ENCODE results near the gene MRPL45.

The MRPL45 gene

DNA sequence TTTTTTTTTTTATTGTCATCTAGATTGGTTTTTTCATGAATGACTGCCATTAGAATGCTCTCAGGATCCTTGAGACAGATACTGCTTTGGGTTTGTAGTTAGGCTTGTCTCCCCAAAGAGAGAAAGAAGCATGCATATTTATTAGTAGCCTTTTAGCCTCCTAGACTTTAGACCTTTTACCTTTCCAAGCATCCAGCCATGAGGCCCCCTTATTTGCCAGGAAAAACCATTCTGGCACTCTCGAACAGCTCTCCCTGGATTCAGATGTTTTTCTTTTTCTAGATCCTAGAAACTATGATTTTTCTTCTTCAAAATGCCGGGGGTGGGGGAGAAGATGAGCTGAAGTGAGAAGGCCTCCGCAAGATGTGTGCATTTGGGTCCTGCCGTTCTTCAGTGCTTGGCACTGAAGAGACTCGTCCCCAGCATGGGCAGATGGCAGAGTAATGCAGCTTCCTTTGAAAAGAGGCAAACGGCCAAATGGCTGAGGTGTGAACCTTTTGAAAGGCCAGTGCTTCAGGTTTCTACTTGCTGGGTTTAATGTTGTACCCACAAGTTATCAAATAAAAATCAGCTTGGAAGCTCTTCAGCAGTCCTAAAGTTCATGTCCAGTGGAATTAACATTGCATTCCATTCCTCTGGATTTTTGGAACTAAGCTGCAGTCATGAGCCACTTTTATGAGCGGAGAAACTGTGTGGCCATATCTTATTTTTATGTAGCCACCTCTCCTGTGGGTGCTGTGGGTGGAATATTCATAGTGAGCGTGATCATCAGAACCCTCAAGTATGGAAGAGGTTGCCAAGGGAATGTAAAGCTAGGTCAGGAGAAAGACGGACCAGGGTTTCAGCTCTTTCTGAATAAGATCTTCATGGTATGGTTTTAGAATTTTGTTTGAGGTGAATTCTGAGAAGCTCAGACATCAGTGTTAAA lies 61.9 kb downstream of the MRPL45 start:
- peaks cover 43% of the 10 kb centered on the region for H3K79me2 ChIP-seq
- no peaks in the 10 kb centered on the region for H3K36me3 ChIP-seq (ENCODE audit: control insufficient read depth, insufficient read depth, low read length)
- H3K4me3 ChIP-seq (ENCODE audit: low read depth, low read length), result no peak overlapping the region
- H2AFZ ChIP-seq, result no peak overlapping the region
- peaks cover 3% of the 10 kb centered on the region for H3K4me1 ChIP-seq
- H3K9ac ChIP-seq, result no peak overlapping the region
- H3K9me3 ChIP-seq (ENCODE audit: control insufficient read depth, low read length), result no peaks in the 10 kb centered on the region
- no peak overlapping the region for H3K27ac ChIP-seq
- H3K4me2 ChIP-seq (ENCODE audit: low read length), result no peak overlapping the region
- TF ChIP-seq, protein P1, sequence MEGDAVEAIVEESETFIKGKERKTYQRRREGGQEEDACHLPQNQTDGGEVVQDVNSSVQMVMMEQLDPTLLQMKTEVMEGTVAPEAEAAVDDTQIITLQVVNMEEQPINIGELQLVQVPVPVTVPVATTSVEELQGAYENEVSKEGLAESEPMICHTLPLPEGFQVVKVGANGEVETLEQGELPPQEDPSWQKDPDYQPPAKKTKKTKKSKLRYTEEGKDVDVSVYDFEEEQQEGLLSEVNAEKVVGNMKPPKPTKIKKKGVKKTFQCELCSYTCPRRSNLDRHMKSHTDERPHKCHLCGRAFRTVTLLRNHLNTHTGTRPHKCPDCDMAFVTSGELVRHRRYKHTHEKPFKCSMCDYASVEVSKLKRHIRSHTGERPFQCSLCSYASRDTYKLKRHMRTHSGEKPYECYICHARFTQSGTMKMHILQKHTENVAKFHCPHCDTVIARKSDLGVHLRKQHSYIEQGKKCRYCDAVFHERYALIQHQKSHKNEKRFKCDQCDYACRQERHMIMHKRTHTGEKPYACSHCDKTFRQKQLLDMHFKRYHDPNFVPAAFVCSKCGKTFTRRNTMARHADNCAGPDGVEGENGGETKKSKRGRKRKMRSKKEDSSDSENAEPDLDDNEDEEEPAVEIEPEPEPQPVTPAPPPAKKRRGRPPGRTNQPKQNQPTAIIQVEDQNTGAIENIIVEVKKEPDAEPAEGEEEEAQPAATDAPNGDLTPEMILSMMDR (IDR thresholded peaks at IDR 0.05), result no peak
- no peaks in the 10 kb centered on the region for H3K27me3 ChIP-seq (ENCODE audit: control insufficient read depth, insufficient read depth, low read length)

DNA sequence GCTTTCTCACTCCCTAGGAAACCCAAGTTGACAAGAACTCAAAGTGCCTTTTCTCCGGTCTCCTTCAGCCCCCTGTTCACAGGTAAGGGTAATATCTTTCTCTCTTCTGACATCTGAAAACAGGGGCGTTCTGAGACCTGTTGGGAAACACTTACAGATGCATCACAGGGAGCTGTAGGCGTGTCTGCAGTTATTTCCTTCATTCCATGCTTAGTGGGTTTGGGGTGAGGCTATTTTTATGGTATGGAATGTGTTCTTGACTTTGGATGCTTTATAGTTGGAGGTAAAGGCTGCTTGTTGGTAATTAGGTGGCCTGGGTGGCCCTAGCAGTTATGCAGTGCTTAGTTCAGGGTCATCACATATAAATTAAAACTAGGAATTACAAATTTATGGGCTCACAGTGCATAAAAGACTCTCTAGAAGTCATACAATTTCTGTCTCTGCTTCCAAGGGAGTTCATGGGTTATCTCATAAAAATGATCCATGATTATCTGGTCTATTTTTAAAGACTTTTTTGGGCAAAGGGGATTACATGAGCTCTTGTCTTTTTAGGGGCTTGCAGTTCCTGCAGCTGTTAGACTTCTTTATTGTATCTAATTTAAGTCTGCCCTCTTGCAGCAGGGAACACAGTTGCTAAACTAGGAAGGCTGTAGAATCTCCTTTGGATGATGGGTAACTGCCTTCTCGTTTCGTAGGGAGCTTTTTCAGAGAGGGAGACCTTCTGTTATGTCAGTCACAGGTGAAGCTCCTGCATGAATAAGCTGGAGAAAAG lies 64.9 kb downstream of the MRPL45 start:
- Histone ChIP-seq H3K4me3 (ENCODE audit: low read depth, low read length) (no peak overlapping the region), H3K79me2 (peaks cover 23% of the 10 kb centered on the region), H3K27ac (no peak overlapping the region), H2AFZ (no peak overlapping the region), H3K36me3 (ENCODE audit: control insufficient read depth, insufficient read depth, low read length) (no peaks in the 10 kb centered on the region), H3K27me3 (ENCODE audit: control insufficient read depth, insufficient read depth, low read length) (no peaks in the 10 kb centered on the region), H3K9ac (no peak overlapping the region), H3K4me1 (peaks cover under 1% of the 10 kb centered on the region), H3K4me2 (ENCODE audit: low read length) (no peak overlapping the region), H3K9me3 (ENCODE audit: control insufficient read depth, low read length) (no peaks in the 10 kb centered on the region)
- TF ChIP-seq, protein P1 (IDR thresholded peaks at IDR 0.05), result no peak

DNA sequence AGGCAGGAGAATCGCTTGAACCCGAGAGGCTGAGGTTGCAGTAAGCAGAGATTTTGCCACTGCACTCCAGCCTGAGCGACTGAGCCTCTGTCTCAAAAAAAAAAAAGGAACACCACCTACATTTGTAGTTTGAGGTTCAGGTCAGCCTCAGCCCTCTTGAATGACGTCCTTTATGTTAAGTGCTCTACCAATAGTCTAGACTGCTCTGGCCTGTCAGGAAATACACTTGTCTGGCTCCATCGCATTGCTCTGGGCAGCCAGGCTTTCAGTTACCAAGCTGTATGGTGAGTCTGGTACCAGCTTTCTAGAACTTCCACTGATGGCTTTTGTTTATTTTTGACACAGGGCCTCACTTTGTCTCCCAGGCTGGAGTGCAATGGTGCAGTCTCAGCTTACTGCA lies 66.0 kb downstream of the MRPL45 start:
- Histone ChIP-seq H3K36me3 (ENCODE audit: control insufficient read depth, insufficient read depth, low read length) (no peaks in the 10 kb centered on the region), H3K79me2 (peaks cover 23% of the 10 kb centered on the region), H3K4me3 (ENCODE audit: low read depth, low read length) (no peak overlapping the region), H3K9me3 (ENCODE audit: control insufficient read depth, low read length) (no peaks in the 10 kb centered on the region), H3K4me2 (ENCODE audit: low read length) (no peak overlapping the region), H3K4me1 (no peaks in the 10 kb centered on the region), H3K27ac (no peak overlapping the region), H3K27me3 (ENCODE audit: control insufficient read depth, insufficient read depth, low read length) (no peaks in the 10 kb centered on the region), H3K9ac (no peak overlapping the region), H2AFZ (no peak overlapping the region)
- TF ChIP-seq, protein P1 (IDR thresholded peaks at IDR 0.05), result no peak

DNA sequence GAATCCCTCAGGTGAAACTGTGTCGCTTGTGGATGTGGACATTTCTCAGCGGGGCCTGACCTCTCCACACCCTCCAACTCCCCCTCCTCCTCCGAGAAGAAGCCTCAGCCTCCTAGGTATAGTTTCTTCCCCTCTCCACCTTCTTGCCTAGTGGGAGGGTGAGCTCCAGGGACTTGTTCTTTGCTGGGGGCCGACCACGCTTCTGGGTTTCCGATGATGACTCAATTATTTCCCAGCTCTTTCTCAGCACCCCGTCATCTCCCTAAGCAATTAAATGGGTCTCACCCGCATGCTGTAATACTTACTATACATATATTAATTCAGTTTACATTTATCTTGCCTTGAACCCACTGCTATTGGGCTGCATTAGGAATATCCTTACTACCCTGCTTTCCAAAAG lies 67.8 kb downstream of the MRPL45 start:
- Histone ChIP-seq H3K4me2 (ENCODE audit: low read length) (no peak overlapping the region), H2AFZ (no peak overlapping the region), H3K9me3 (ENCODE audit: control insufficient read depth, low read length) (no peaks in the 10 kb centered on the region), H3K36me3 (ENCODE audit: control insufficient read depth, insufficient read depth, low read length) (no peaks in the 10 kb centered on the region), H3K27ac (no peak overlapping the region), H3K27me3 (ENCODE audit: control insufficient read depth, insufficient read depth, low read length) (no peaks in the 10 kb centered on the region), H3K4me3 (ENCODE audit: low read depth, low read length) (no peak overlapping the region), H3K9ac (no peak overlapping the region), H3K4me1 (no peaks in the 10 kb centered on the region), H3K79me2 (peaks cover 16% of the 10 kb centered on the region)
- TF ChIP-seq, protein P1 (IDR thresholded peaks at IDR 0.05), result no peak

Data from parathyroid adenoma (tissue), 2 donors.